Measurements from ENCODE around the gene EREG. TPM values are rescaled to one million over a fixed set of nuclear protein-coding genes. Genes with fewer than 3 reads are reported as not detected.

EREG gene
- polyA plus RNA-seq, 1 donor (not counting 4 experiments of a cell fraction or from before 2014, with no cell fraction given) = 38.7 TPM

- peaks cover 1 to 8% of the 10 kb centered on the region in 2 experiments for H3K36me3 ChIP-seq (ENCODE audit: control insufficient read depth in 2 of 2, extremely low read depth in 1 of 2, insufficient read depth in 2 of 2, low read length in 2 of 2)
- TF ChIP-seq EZH2 (IDR thresholded peaks at IDR 0.05; ENCODE audit: low read length) = no peak
- peak in 2 of 3 experiments; percentile 32 to 62 for TF ChIP-seq CTCF (optimal IDR thresholded peaks at IDR 0.05 in 1 of 3, IDR thresholded peaks at IDR 0.05 in 1 of 3, conservative IDR thresholded peaks at IDR 0.05 in 1 of 3; ENCODE audit: extremely low read depth in 1 of 3, insufficient read depth in 2 of 3, low read length in 3 of 3)
- FAIRE-seq = peak; percentile 97
- H3K9me3 ChIP-seq (ENCODE audit: control insufficient read depth, low read depth, low read length) = no peaks in the 10 kb centered on the region
- H3K27ac ChIP-seq (ENCODE audit: control insufficient read depth, insufficient read depth, low read length) = peak overlapping the region; percentile 64
- dilution Hi-C loops (cut with MboI; ENCODE audit: extremely low pct_ligation_motif_present, low sequenced_read_pairs) = no loop called here
- H3K4me1 ChIP-seq (ENCODE audit: control insufficient read depth, extremely low read depth, insufficient read depth, low read length) = peaks cover 23% of the 10 kb centered on the region
- H4K20me1 ChIP-seq (ENCODE audit: control insufficient read depth, extremely low read depth, insufficient read depth, low read length) = no peaks in the 10 kb centered on the region
- H3K4me3 ChIP-seq (ENCODE audit: control insufficient read depth in 2 of 3, extremely low read depth in 1 of 3, insufficient read depth in 2 of 3, low read depth in 1 of 3, low read length in 3 of 3) = no peak overlapping the region
- H3K4me2 ChIP-seq (ENCODE audit: control insufficient read depth, extremely low read depth, insufficient read depth, low read depth, low read length) = peak overlapping the region; percentile 49
- no peak overlapping the region for H2AFZ ChIP-seq (ENCODE audit: control insufficient read depth, low read length)
- DNase-seq (ENCODE audit: low read depth, low spot score) = peak; percentile 81
- peak overlapping the region; percentile 36 for H3K9ac ChIP-seq (ENCODE audit: control insufficient read depth, extremely low read depth, insufficient read depth, low read length)
- H3K9me1 ChIP-seq (ENCODE audit: control insufficient read depth, extremely low read depth, insufficient read depth, low read length) = no peaks in the 10 kb centered on the region
- H3K79me2 ChIP-seq (ENCODE audit: control insufficient read depth, insufficient read depth, low read length) = no peaks in the 10 kb centered on the region
- H3K27me3 ChIP-seq (ENCODE audit: control insufficient read depth, extremely low read depth, insufficient read depth, low read length) = no peaks in the 10 kb centered on the region
Observed at GRCh38 chr4:74320559-74321118, 44.3 kb upstream of the EREG start.

GRCh38 chr4:74322301-74322700, 42.6 kb upstream of the EREG start:
- Histone ChIP-seq H3K9me1 (ENCODE audit: control insufficient read depth, extremely low read depth, insufficient read depth, low read length) (no peaks in the 10 kb centered on the region), H3K9me3 (ENCODE audit: control insufficient read depth, low read depth, low read length) (no peaks in the 10 kb centered on the region), H3K79me2 (ENCODE audit: control insufficient read depth, insufficient read depth, low read length) (no peaks in the 10 kb centered on the region), H3K27ac (ENCODE audit: control insufficient read depth, insufficient read depth, low read length) (no peak overlapping the region), H3K36me3 (ENCODE audit: control insufficient read depth in 2 of 2, extremely low read depth in 1 of 2, insufficient read depth in 2 of 2, low read length in 2 of 2) (peaks cover 0 to 1% of the 10 kb centered on the region in 2 experiments), H3K27me3 (ENCODE audit: control insufficient read depth, extremely low read depth, insufficient read depth, low read length) (no peaks in the 10 kb centered on the region), H3K4me1 (ENCODE audit: control insufficient read depth, extremely low read depth, insufficient read depth, low read length) (peaks cover 28% of the 10 kb centered on the region), H3K4me2 (ENCODE audit: control insufficient read depth, extremely low read depth, insufficient read depth, low read depth, low read length) (no peak overlapping the region), H3K4me3 (ENCODE audit: control insufficient read depth in 2 of 3, extremely low read depth in 1 of 3, insufficient read depth in 2 of 3, low read depth in 1 of 3, low read length in 3 of 3) (no peak overlapping the region), H3K9ac (ENCODE audit: control insufficient read depth, extremely low read depth, insufficient read depth, low read length) (no peak overlapping the region), H4K20me1 (ENCODE audit: control insufficient read depth, extremely low read depth, insufficient read depth, low read length) (no peaks in the 10 kb centered on the region), H2AFZ (ENCODE audit: control insufficient read depth, low read length) (no peak overlapping the region)
- dilution Hi-C loops (cut with MboI; ENCODE audit: extremely low pct_ligation_motif_present, low sequenced_read_pairs) = no loop called here
- TF ChIP-seq CTCF (optimal IDR thresholded peaks at IDR 0.05 in 1 of 3, IDR thresholded peaks at IDR 0.05 in 1 of 3, conservative IDR thresholded peaks at IDR 0.05 in 1 of 3; ENCODE audit: extremely low read depth in 1 of 3, insufficient read depth in 2 of 3, low read length in 3 of 3) (no peak), EZH2 (IDR thresholded peaks at IDR 0.05; ENCODE audit: low read length) (no peak)
- DNase-seq (ENCODE audit: low read depth, low spot score) = no peak
- no peak for FAIRE-seq

All from keratinocyte (primary cell).